Neural progenitor cell (in vitro differentiated cells): ENCODE measurements around the gene SMARCD3. TPM values are rescaled to one million over a fixed set of nuclear protein-coding genes. Genes with fewer than 3 reads are reported as not detected.

Experiments
- DNase-seq: peaks from one replicate; pipeline ENCODE4 v3.0.0-alpha.2; 2016; ENCODE audit warnings: low spot score
- H2AFZ ChIP-seq: fragments of 200-600 bp; sonication (generic); replicated peaks from 2 replicates; pipeline ENCODE4 v1.6.1; 2016; ENCODE audit warnings: antibody characterized with exemption
- H3F3A ChIP-seq: fragments of 200-600 bp; sonication (generic); 2 replicates; pipeline ENCODE4 v1.6.1; 2016; ENCODE audit warnings: antibody characterized with exemption, low read depth
- H3K27ac ChIP-seq: fragments of 200-600 bp; sonication (generic); 2 replicates; pipeline ENCODE4 v1.5.1; 2016; ENCODE audit warnings: mild to moderate bottlenecking
- H3K27me3 ChIP-seq: fragments of 200-600 bp; sonication (generic); 2 replicates; pipeline ENCODE4 v1.6.1; 2016; ENCODE audit warnings: mild to moderate bottlenecking, moderate library complexity
- H3K36me3 ChIP-seq: fragments of 200-600 bp; sonication (generic); 2 replicates; pipeline ENCODE4 v1.5.1; 2016
- H3K4me1 ChIP-seq: fragments of 200-600 bp; sonication (generic); 2 replicates; pipeline ENCODE4 v1.6.1; 2016; ENCODE audit warnings: mixed run types
- H3K4me2 ChIP-seq: fragments of 200-600 bp; sonication (generic); 2 replicates; pipeline ENCODE4 v1.6.1; 2016
- H3K4me3 ChIP-seq: fragments of 200-600 bp; sonication (generic); 2 replicates; pipeline ENCODE4 v1.5.1; 2016
- H3K79me2 ChIP-seq: fragments of 200-600 bp; sonication (generic); 2 replicates; pipeline ENCODE4 v1.6.1; 2016; ENCODE audit warnings: low read depth
- H3K9ac ChIP-seq: fragments of 200-600 bp; sonication (generic); 2 replicates; pipeline ENCODE4 v1.6.1; 2016
- H3K9me3 ChIP-seq: fragments of 200-600 bp; sonication (generic); 2 replicates; pipeline ENCODE4 v1.5.1; 2016; ENCODE audit warnings: low read depth
- H4K20me1 ChIP-seq: fragments of 200-600 bp; sonication (generic); 2 replicates; pipeline ENCODE4 v1.6.1; 2016; ENCODE audit warnings: low read depth
- H3K27ac Mint-ChIP-seq: 3 replicates; pipeline ENCODE4 v1.8.0; 2021; ENCODE audit warnings: mixed read lengths
- H3K27me3 Mint-ChIP-seq: 2 replicates; pipeline ENCODE4 v1.8.0; 2022; ENCODE audit warnings: low read depth, mild to moderate bottlenecking, inconsistent platforms, moderate library complexity, mixed read lengths; ENCODE audit not compliant: insufficient read depth
- H3K36me3 Mint-ChIP-seq: 3 replicates; pipeline ENCODE4 v1.8.0; 2021; ENCODE audit warnings: mixed read lengths
- H3K4me1 Mint-ChIP-seq: 3 replicates; pipeline ENCODE4 v1.8.0; 2021; ENCODE audit warnings: mixed read lengths
- H3K4me3 Mint-ChIP-seq: 3 replicates; pipeline ENCODE4 v1.8.0; 2021; ENCODE audit warnings: mild to moderate bottlenecking, moderate library complexity, mixed read lengths
- H3K9me3 Mint-ChIP-seq: 3 replicates; pipeline ENCODE4 v1.8.0; 2020; ENCODE audit warnings: mixed read lengths
- CTCF ChIP-seq: fragments of 200-600 bp; sonication (generic); IDR thresholded peaks from 2 replicates; pipeline ENCODE4 v1.5.1; 2017; ENCODE audit warnings: antibody characterized with exemption, mild to moderate bottlenecking
- EZH2 ChIP-seq: fragments of 200-600 bp; sonication (generic); IDR thresholded peaks from 2 replicates; pipeline ENCODE4 v1.6.1; 2017; ENCODE audit warnings: antibody characterized with exemption, mild to moderate bottlenecking, moderate library complexity
- EZH2phosphoT487 ChIP-seq: fragments of 200-600 bp; sonication (generic); IDR thresholded peaks from 2 replicates; pipeline ENCODE4 v1.6.1; 2017; ENCODE audit warnings: antibody characterized with exemption
- total RNA-seq: library from RNA; depleted of rRNA; stranded (reverse); fragments of >200 nt; gene quantifications from 2 replicates; pipeline ENCODE4 v1.2.3, GENCODE V29; 2015; ENCODE audit warnings: low replicate concordance

SMARCD3 gene
- total RNA-seq, 1 donor from 2014 or later: 11.0 TPM

DNA sequence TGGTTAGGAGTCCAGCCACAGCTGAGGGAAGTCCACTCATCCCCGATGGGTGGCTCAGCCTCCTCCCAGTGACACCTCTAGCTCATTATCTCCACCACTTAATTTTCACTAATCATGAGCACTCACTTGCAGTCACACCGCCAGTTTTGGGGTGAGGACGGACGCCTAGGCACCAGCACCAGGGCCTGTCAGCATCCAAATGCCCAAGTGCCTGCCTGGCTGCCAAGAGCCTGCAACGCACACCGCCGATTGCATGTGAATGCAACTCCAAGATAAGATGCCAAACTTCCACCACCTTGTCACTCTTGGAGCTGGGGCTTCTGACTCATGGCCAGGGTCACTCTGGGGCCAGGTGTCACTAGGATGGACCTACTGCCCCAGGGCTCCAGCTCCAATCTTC, 24.4 kb upstream of the SMARCD3 start:
- no peaks in the 10 kb centered on the region for H3K36me3 Mint-ChIP-seq
- H3K4me2 ChIP-seq: no peak overlapping the region
- no peak overlapping the region for H2AFZ ChIP-seq
- no peak overlapping the region for H3K27ac Mint-ChIP-seq
- H4K20me1 ChIP-seq: no peaks in the 10 kb centered on the region
- TF ChIP-seq EZH2: no peak
- no peak for TF ChIP-seq EZH2phosphoT487
- TF ChIP-seq CTCF: no peak
- peaks cover 24% of the 10 kb centered on the region for H3K27me3 ChIP-seq
- peaks cover 8% of the 10 kb centered on the region for H3K27me3 Mint-ChIP-seq
- peaks cover 13% of the 10 kb centered on the region for H3K4me1 Mint-ChIP-seq
- no peak overlapping the region for H3K4me3 ChIP-seq
- no peaks in the 10 kb centered on the region for H3K36me3 ChIP-seq
- H3K27ac ChIP-seq: no peak overlapping the region
- no peaks in the 10 kb centered on the region for H3F3A ChIP-seq
- H3K9me3 Mint-ChIP-seq: no peaks in the 10 kb centered on the region
- H3K79me2 ChIP-seq: no peaks in the 10 kb centered on the region
- H3K4me3 Mint-ChIP-seq: no peak overlapping the region
- H3K9ac ChIP-seq: no peak overlapping the region
- no peak for DNase-seq
- no peaks in the 10 kb centered on the region for H3K4me1 ChIP-seq
- H3K9me3 ChIP-seq: no peaks in the 10 kb centered on the region

DNA sequence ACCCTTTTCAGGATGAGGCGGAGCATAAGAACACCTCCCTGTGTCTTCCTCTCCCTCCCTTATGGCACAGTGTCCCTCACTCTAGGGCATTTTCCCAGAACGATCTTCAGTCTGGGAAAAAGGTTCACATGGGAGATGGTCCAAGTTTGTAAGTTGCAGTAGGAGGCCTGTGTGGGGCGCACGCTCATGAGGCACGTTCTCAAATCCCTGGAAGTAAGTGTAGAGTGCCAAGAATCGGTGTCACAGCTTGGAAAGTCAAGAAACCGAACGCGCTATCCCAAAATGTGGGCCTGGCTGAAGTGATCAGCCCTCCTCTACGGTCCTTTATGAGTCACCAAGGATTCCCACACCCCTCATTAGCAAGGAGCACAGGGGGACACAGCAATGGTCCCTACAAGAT, 23.9 kb upstream of the SMARCD3 start:
- H3K36me3 Mint-ChIP-seq: no peaks in the 10 kb centered on the region
- peaks cover 9% of the 10 kb centered on the region for H3K27me3 Mint-ChIP-seq

GRCh38 chr7:151271699-151272355, 23.3 kb upstream of the SMARCD3 start:
- Histone ChIP-seq H3K9me3 (no peaks in the 10 kb centered on the region), H3K4me2 (no peak overlapping the region), H3K79me2 (no peaks in the 10 kb centered on the region), H3K4me3 (no peak overlapping the region), H3K27me3 (peaks cover 16% of the 10 kb centered on the region), H3K4me1 (no peaks in the 10 kb centered on the region), H3F3A (no peaks in the 10 kb centered on the region), H3K36me3 (no peaks in the 10 kb centered on the region), H3K27ac (no peak overlapping the region), H2AFZ (no peak overlapping the region), H3K9ac (no peak overlapping the region), H4K20me1 (no peaks in the 10 kb centered on the region)
- no peak for TF ChIP-seq EZH2phosphoT487
- no peak for TF ChIP-seq EZH2
- no peak for TF ChIP-seq CTCF
- Mint-ChIP-seq H3K27me3 (peaks cover 10% of the 10 kb centered on the region), H3K27ac (peak overlapping the region; percentile 6), H3K36me3 (no peaks in the 10 kb centered on the region), H3K9me3 (no peaks in the 10 kb centered on the region), H3K4me1 (peaks cover 7% of the 10 kb centered on the region), H3K4me3 (no peak overlapping the region)
- DNase-seq: no peak

More for the DNA sequence above, 23.9 kb upstream of the SMARCD3 start:
- Histone ChIP-seq H3K4me2 (no peak overlapping the region), H4K20me1 (no peaks in the 10 kb centered on the region), H3K79me2 (no peaks in the 10 kb centered on the region), H3K4me3 (no peak overlapping the region), H3K36me3 (no peaks in the 10 kb centered on the region), H3K9ac (no peak overlapping the region), H3F3A (no peaks in the 10 kb centered on the region), H3K27me3 (peaks cover 20% of the 10 kb centered on the region), H3K27ac (no peak overlapping the region), H3K4me1 (no peaks in the 10 kb centered on the region), H3K9me3 (no peaks in the 10 kb centered on the region), H2AFZ (no peak overlapping the region)
- no peak for DNase-seq
- Mint-ChIP-seq H3K4me1 (peaks cover 11% of the 10 kb centered on the region), H3K27ac (peak overlapping the region; percentile 6), H3K9me3 (no peaks in the 10 kb centered on the region), H3K4me3 (no peak overlapping the region)
- TF ChIP-seq EZH2phosphoT487 (no peak), CTCF (no peak), EZH2 (no peak)
